ENCODE data around the gene CA6. TPM values are rescaled to one million over a fixed set of nuclear protein-coding genes. Genes with fewer than 3 reads are reported as not detected.
A peak's percentile ranks its signal among the peaks of the same experiment; 100 is the strongest.

The CA6 gene
- total RNA-seq, 1 donor from 2014 or later, result not detected

- no peak for TF ChIP-seq EZH2 (IDR thresholded peaks at IDR 0.05)
- TF ChIP-seq, protein P1, sequence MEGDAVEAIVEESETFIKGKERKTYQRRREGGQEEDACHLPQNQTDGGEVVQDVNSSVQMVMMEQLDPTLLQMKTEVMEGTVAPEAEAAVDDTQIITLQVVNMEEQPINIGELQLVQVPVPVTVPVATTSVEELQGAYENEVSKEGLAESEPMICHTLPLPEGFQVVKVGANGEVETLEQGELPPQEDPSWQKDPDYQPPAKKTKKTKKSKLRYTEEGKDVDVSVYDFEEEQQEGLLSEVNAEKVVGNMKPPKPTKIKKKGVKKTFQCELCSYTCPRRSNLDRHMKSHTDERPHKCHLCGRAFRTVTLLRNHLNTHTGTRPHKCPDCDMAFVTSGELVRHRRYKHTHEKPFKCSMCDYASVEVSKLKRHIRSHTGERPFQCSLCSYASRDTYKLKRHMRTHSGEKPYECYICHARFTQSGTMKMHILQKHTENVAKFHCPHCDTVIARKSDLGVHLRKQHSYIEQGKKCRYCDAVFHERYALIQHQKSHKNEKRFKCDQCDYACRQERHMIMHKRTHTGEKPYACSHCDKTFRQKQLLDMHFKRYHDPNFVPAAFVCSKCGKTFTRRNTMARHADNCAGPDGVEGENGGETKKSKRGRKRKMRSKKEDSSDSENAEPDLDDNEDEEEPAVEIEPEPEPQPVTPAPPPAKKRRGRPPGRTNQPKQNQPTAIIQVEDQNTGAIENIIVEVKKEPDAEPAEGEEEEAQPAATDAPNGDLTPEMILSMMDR (IDR thresholded peaks at IDR 0.05), result no peak
- TF ChIP-seq EZH2phosphoT487 (IDR thresholded peaks at IDR 0.05), result no peak
- H3K4me1 ChIP-seq, result no peaks in the 10 kb centered on the region
- no peak for DNase-seq (ENCODE audit: low spot score)
- H3K9me3 ChIP-seq (ENCODE audit: low read depth), result no peaks in the 10 kb centered on the region
- H3K27ac ChIP-seq, result no peak overlapping the region
- Mint-ChIP-seq H3K9me3 (peaks cover 8% of the 10 kb centered on the region), H3K4me1 (peaks cover 3% of the 10 kb centered on the region), H3K36me3 (no peaks in the 10 kb centered on the region), H3K27me3 (ENCODE audit: insufficient read depth, low read depth) (peaks cover 7% of the 10 kb centered on the region), H3K4me3 (no peak overlapping the region), H3K27ac (no peak overlapping the region)
- no peaks in the 10 kb centered on the region for H4K20me1 ChIP-seq (ENCODE audit: low read depth)
- no peak overlapping the region for H3K4me3 ChIP-seq
- H2AFZ ChIP-seq (replicated peaks), result no peak overlapping the region
- H3K9ac ChIP-seq, result no peak overlapping the region
- H3K4me2 ChIP-seq, result no peak overlapping the region
- H3K36me3 ChIP-seq, result no peaks in the 10 kb centered on the region
- H3K79me2 ChIP-seq (ENCODE audit: low read depth), result no peaks in the 10 kb centered on the region
- no peaks in the 10 kb centered on the region for H3K27me3 ChIP-seq
- no peaks in the 10 kb centered on the region for H3F3A ChIP-seq (ENCODE audit: low read depth)
These were observed 24.3 kb downstream of the CA6 start for GRCh38 chr1:8969937-8970336.

- Histone ChIP-seq H3F3A (ENCODE audit: low read depth) (no peaks in the 10 kb centered on the region), H3K27ac (no peak overlapping the region), H3K79me2 (ENCODE audit: low read depth) (no peaks in the 10 kb centered on the region), H3K4me3 (no peak overlapping the region), H3K36me3 (no peaks in the 10 kb centered on the region), H3K9ac (no peak overlapping the region), H4K20me1 (ENCODE audit: low read depth) (no peaks in the 10 kb centered on the region), H3K27me3 (no peaks in the 10 kb centered on the region), H3K4me2 (no peak overlapping the region), H2AFZ (replicated peaks) (no peak overlapping the region), H3K4me1 (no peaks in the 10 kb centered on the region), H3K9me3 (ENCODE audit: low read depth) (no peaks in the 10 kb centered on the region)
- H3K9me3 Mint-ChIP-seq, result peaks cover 8% of the 10 kb centered on the region
- no peak overlapping the region for H3K4me3 Mint-ChIP-seq
- H3K36me3 Mint-ChIP-seq, result no peaks in the 10 kb centered on the region
- peaks cover 3% of the 10 kb centered on the region for H3K4me1 Mint-ChIP-seq
- TF ChIP-seq, protein P1 (IDR thresholded peaks at IDR 0.05), result no peak
- TF ChIP-seq EZH2 (IDR thresholded peaks at IDR 0.05) (no peak), EZH2phosphoT487 (IDR thresholded peaks at IDR 0.05) (no peak)
- H3K27ac Mint-ChIP-seq, result peak overlapping the region; percentile 10
- peaks cover 7% of the 10 kb centered on the region for H3K27me3 Mint-ChIP-seq (ENCODE audit: insufficient read depth, low read depth)
- no peak for DNase-seq (ENCODE audit: low spot score)
These were observed 25.2 kb downstream of the CA6 start for GRCh38 chr1:8970870-8971337.

DNA sequence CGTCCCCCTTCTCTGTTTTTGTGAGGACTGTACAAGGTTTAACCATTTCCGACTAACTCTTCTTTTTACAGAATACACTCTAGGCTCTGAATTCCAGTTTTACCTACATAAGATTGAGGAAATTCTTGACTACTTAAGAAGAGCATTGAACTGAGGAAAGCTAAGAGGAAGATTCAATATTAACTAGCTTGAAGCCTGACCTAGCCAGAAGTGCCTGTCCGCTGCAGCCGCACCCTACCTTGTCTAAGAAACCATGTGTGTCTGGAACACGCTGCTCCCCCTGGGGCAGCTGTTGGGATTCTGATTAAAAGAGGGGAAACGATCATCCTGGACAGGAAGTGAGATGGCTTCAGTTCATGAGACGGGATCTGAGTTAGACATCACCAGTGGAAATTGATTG lies 28.9 kb downstream of the CA6 start:
- Histone ChIP-seq H3K4me1 (no peaks in the 10 kb centered on the region), H3K9me3 (ENCODE audit: low read depth) (no peaks in the 10 kb centered on the region), H3K9ac (no peak overlapping the region), H3K79me2 (ENCODE audit: low read depth) (no peaks in the 10 kb centered on the region), H3K4me3 (no peak overlapping the region), H3K27me3 (no peaks in the 10 kb centered on the region), H3K36me3 (no peaks in the 10 kb centered on the region), H3K4me2 (no peak overlapping the region), H4K20me1 (ENCODE audit: low read depth) (no peaks in the 10 kb centered on the region), H3F3A (ENCODE audit: low read depth) (no peaks in the 10 kb centered on the region), H2AFZ (replicated peaks) (no peak overlapping the region), H3K27ac (no peak overlapping the region)
- TF ChIP-seq EZH2phosphoT487 (IDR thresholded peaks at IDR 0.05) (no peak), EZH2 (IDR thresholded peaks at IDR 0.05) (no peak)
- TF ChIP-seq, protein P1 (IDR thresholded peaks at IDR 0.05), result no peak
- H3K4me3 Mint-ChIP-seq, result no peak overlapping the region
- no peak for DNase-seq (ENCODE audit: low spot score)
- H3K27me3 Mint-ChIP-seq (ENCODE audit: insufficient read depth, low read depth), result peaks cover 7% of the 10 kb centered on the region
- peaks cover 8% of the 10 kb centered on the region for H3K9me3 Mint-ChIP-seq
- H3K4me1 Mint-ChIP-seq, result peaks cover 3% of the 10 kb centered on the region
- no peak overlapping the region for H3K27ac Mint-ChIP-seq
- H3K36me3 Mint-ChIP-seq, result no peaks in the 10 kb centered on the region
